Loucy (cell line): ENCODE data around the gene KPNA1.

Source experiments
- H2AFZ ChIP-seq: fragments of 200-600 bp; sonication (generic); 2 replicates; pipeline ENCODE4 v1.6.0; 2016; ENCODE audit warnings: antibody characterized with exemption, mild to moderate bottlenecking, low read length, moderate library complexity
- H3F3A ChIP-seq: fragments of 200-600 bp; 2 replicates; pipeline ENCODE4 v1.6.0; 2016; ENCODE audit warnings: antibody characterized with exemption, low read depth, mild to moderate bottlenecking
- H3K27me3 ChIP-seq: fragments of 200-600 bp; sonication (generic); 2 replicates; pipeline ENCODE4 v1.6.1; 2014; ENCODE audit warnings: low read length, mild to moderate bottlenecking; ENCODE audit not compliant: insufficient read depth, poor library complexity, severe bottlenecking
- H3K36me3 ChIP-seq: fragments of 200-600 bp; sonication (generic); 2 replicates; pipeline ENCODE4 v1.6.1; 2016; ENCODE audit warnings: low read length; ENCODE audit not compliant: insufficient read depth
- H3K4me1 ChIP-seq: fragments of 200-600 bp; sonication (generic); 2 replicates; pipeline ENCODE4 v1.5.1; 2014; ENCODE audit warnings: low read length, mild to moderate bottlenecking; ENCODE audit not compliant: insufficient read depth, poor library complexity, severe bottlenecking
- H3K4me2 ChIP-seq: fragments of 200-600 bp; sonication (generic); 2 replicates; pipeline ENCODE4 v1.6.0; 2014; ENCODE audit warnings: antibody characterized with exemption, low read length, low read depth, mild to moderate bottlenecking; ENCODE audit not compliant: poor library complexity, severe bottlenecking
- H3K4me3 ChIP-seq: fragments of 200-600 bp; sonication (generic); 2 replicates; pipeline ENCODE4 v1.5.1; 2014; ENCODE audit warnings: low read length, mild to moderate bottlenecking, mixed read lengths; ENCODE audit not compliant: poor library complexity, severe bottlenecking
- H3K79me2 ChIP-seq: fragments of 200-600 bp; sonication (generic); 2 replicates; pipeline ENCODE4 v1.6.1; 2014; ENCODE audit warnings: low read length; ENCODE audit not compliant: insufficient read depth
- H3K9ac ChIP-seq: fragments of 200-600 bp; sonication (generic); 2 replicates; pipeline ENCODE4 v1.6.0; 2014; ENCODE audit warnings: mild to moderate bottlenecking, low read depth, low read length, moderate library complexity; ENCODE audit not compliant: poor library complexity, severe bottlenecking
- H3K9me2 ChIP-seq: fragments of 200-600 bp; sonication (generic); replicated peaks from 2 replicates; pipeline ENCODE4 v1.6.1; 2016; ENCODE audit warnings: low read depth, low read length, mixed read lengths
- H3K9me3 ChIP-seq: fragments of 200-600 bp; sonication (generic); 2 replicates; pipeline ENCODE4 v1.6.1; 2014; ENCODE audit warnings: mild to moderate bottlenecking, antibody characterized with exemption, low read length, low read depth; ENCODE audit not compliant: insufficient read depth
- H4K20me1 ChIP-seq: fragments of 200-600 bp; sonication (generic); 2 replicates; pipeline ENCODE4 v1.6.0; 2014; ENCODE audit warnings: antibody characterized with exemption, low read length, mild to moderate bottlenecking; ENCODE audit not compliant: insufficient read depth, poor library complexity, severe bottlenecking
- EZH2phosphoT487 ChIP-seq: fragments of 200-600 bp; IDR thresholded peaks from 2 replicates; pipeline ENCODE4 v1.6.1; 2018; ENCODE audit warnings: antibody characterized with exemption, mild to moderate bottlenecking, moderate library complexity, borderline replicate concordance
- TF ChIP-seq, protein P1 (sequence below): fragments of 200-600 bp; sonication (generic); conservative IDR thresholded peaks from 2 replicates; pipeline ENCODE4 v1.5.1; 2014; ENCODE audit warnings: mild to moderate bottlenecking, antibody characterized with exemption, low read length

Gene KPNA1

GRCh38 chr3:122397201-122397600 lies 117.5 kb downstream of the KPNA1 start:
- peaks cover 43% of the 10 kb centered on the region; the same call in 1 of the 2 replicates for H3K79me2 ChIP-seq
- TF ChIP-seq EZH2phosphoT487, result no peak
- no peak overlapping the region for H3K4me2 ChIP-seq

DNA sequence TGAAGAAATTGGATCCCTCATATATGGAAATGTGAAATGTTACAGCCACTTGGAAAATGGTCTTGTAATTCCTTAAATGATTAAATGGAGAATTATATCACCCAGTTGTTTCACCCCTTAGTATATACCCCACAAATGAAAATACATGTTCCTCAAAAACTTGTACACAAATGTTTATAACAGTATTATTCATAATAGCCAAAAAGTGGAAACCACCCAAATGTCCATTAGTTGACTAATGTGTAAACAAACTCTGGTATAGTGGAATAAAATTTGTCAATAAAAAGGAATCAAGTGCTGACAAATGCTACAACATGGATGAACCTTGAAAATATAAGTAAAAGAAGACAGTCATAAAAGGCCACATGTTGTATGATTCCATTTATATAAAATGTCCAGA lies 118.2 kb downstream of the KPNA1 start:
- Histone ChIP-seq H3F3A (no peaks in the 10 kb centered on the region), H3K36me3 (peaks cover 8% of the 10 kb centered on the region; the same call in 1 of the 2 replicates), H3K4me2 (no peak overlapping the region), H3K27me3 (no peaks in the 10 kb centered on the region), H3K4me1 (peaks cover 24% of the 10 kb centered on the region), H3K79me2 (peaks cover 45% of the 10 kb centered on the region; the same call in 1 of the 2 replicates), H2AFZ (no peak overlapping the region), H3K4me3 (no peak overlapping the region), H3K9ac (no peak overlapping the region), H4K20me1 (no peaks in the 10 kb centered on the region), H3K9me2 (no peaks in the 10 kb centered on the region), H3K9me3 (no peaks in the 10 kb centered on the region)
- TF ChIP-seq, protein P1, sequence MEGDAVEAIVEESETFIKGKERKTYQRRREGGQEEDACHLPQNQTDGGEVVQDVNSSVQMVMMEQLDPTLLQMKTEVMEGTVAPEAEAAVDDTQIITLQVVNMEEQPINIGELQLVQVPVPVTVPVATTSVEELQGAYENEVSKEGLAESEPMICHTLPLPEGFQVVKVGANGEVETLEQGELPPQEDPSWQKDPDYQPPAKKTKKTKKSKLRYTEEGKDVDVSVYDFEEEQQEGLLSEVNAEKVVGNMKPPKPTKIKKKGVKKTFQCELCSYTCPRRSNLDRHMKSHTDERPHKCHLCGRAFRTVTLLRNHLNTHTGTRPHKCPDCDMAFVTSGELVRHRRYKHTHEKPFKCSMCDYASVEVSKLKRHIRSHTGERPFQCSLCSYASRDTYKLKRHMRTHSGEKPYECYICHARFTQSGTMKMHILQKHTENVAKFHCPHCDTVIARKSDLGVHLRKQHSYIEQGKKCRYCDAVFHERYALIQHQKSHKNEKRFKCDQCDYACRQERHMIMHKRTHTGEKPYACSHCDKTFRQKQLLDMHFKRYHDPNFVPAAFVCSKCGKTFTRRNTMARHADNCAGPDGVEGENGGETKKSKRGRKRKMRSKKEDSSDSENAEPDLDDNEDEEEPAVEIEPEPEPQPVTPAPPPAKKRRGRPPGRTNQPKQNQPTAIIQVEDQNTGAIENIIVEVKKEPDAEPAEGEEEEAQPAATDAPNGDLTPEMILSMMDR, result no peak
- no peak for TF ChIP-seq EZH2phosphoT487

More at GRCh38 chr3:122397201-122397600, 117.5 kb downstream of the KPNA1 start:
- H3K27me3 ChIP-seq, result no peaks in the 10 kb centered on the region
- peaks cover 24% of the 10 kb centered on the region for H3K4me1 ChIP-seq
- H2AFZ ChIP-seq, result no peak overlapping the region
- no peak overlapping the region for H3K9ac ChIP-seq
- H3K36me3 ChIP-seq, result peaks cover 8% of the 10 kb centered on the region; the same call in 1 of the 2 replicates
- H3K9me3 ChIP-seq, result no peaks in the 10 kb centered on the region
- no peaks in the 10 kb centered on the region for H3F3A ChIP-seq
- H4K20me1 ChIP-seq, result no peaks in the 10 kb centered on the region
- H3K4me3 ChIP-seq, result no peak overlapping the region
- no peaks in the 10 kb centered on the region for H3K9me2 ChIP-seq

GRCh38 chr3:122395582-122395981 lies 119.2 kb downstream of the KPNA1 start:
- TF ChIP-seq EZH2phosphoT487, result no peak
- TF ChIP-seq, protein P1, result no peak
- H3K9me3 ChIP-seq, result no peaks in the 10 kb centered on the region
- no peak overlapping the region for H3K4me3 ChIP-seq
- peaks cover 49% of the 10 kb centered on the region; the same call in 1 of the 2 replicates for H3K79me2 ChIP-seq
- no peak overlapping the region for H3K9ac ChIP-seq
- no peaks in the 10 kb centered on the region for H3F3A ChIP-seq
- H3K27me3 ChIP-seq, result no peaks in the 10 kb centered on the region
- no peaks in the 10 kb centered on the region for H4K20me1 ChIP-seq
- H3K9me2 ChIP-seq, result no peaks in the 10 kb centered on the region
- H3K4me1 ChIP-seq, result peaks cover 27% of the 10 kb centered on the region
- H3K36me3 ChIP-seq, result peaks cover 8% of the 10 kb centered on the region; the same call in 1 of the 2 replicates
- no peak overlapping the region for H2AFZ ChIP-seq
- no peak overlapping the region for H3K4me2 ChIP-seq

DNA sequence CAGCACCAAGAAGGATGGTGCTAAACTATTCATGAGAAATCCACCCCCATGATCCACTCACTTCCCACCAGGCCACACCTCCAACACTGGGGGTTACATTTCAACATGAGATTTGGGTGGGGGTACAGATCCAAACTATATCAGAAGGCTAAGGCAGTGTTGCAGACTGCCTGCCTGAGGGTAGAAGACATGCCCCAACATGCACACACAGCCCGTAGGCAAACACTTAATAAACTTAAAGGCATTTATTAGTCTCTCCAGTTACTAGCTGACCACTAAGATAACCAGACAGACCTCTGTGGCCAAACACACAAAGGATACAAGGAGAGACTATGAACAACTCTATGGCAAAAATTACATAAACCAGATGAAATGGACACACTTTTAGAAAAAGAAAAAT lies 120.6 kb downstream of the KPNA1 start:
- Histone ChIP-seq H3K9ac (peak overlapping the region; percentile 41), H3K4me2 (no peak overlapping the region), H4K20me1 (peaks cover 4% of the 10 kb centered on the region), H3K4me1 (peaks cover 39% of the 10 kb centered on the region), H3F3A (no peaks in the 10 kb centered on the region), H3K27me3 (no peaks in the 10 kb centered on the region), H3K36me3 (peaks cover 8% of the 10 kb centered on the region; the same call in 1 of the 2 replicates), H3K9me3 (no peaks in the 10 kb centered on the region), H3K79me2 (peaks cover 58% of the 10 kb centered on the region; the same call in 1 of the 2 replicates), H3K4me3 (no peak overlapping the region), H2AFZ (no peak overlapping the region), H3K9me2 (no peaks in the 10 kb centered on the region)
- TF ChIP-seq, protein P1, result no peak
- no peak for TF ChIP-seq EZH2phosphoT487
